DMS114 treated with DMSO at 0.1 percent for 48 hours (cell line): Measurements from ENCODE around the gene KIF9.
"Not testable (repeated sequence)": the region's sequence is repeated elsewhere in the genome, so short reads cannot be mapped to it uniquely, and the experiment has no call there.

Experiments
- DNase-seq: peaks from one replicate; lab custom pipeline; 2025; ENCODE audit not compliant: unreplicated experiment; lab: John Stamatoyannopoulos, UW

The KIF9 gene

GRCh38 chr3:47251689-47252088, 30.9 kb downstream of the KIF9 start:
- DNase-seq: no peak

GRCh38 chr3:47251085-47251484, 31.5 kb downstream of the KIF9 start:
- DNase-seq: not testable (repeated sequence)

GRCh38 chr3:47250309-47251060, 32.1 kb downstream of the KIF9 start:
- DNase-seq: peak; percentile 4

- no peak for DNase-seq
Observed at GRCh38 chr3:47247131-47248064, 35.2 kb downstream of the KIF9 start.

GRCh38 chr3:47245271-47245670, 37.3 kb downstream of the KIF9 start:
- no peak for DNase-seq

- DNase-seq: no peak
Observed at GRCh38 chr3:47244531-47245100, 38.0 kb downstream of the KIF9 start.

GRCh38 chr3:47243419-47244147, 39.0 kb downstream of the KIF9 start:
- DNase-seq: no peak

- no peak for DNase-seq
Observed at GRCh38 chr3:47239929-47240328, 42.7 kb downstream of the KIF9 start.

GRCh38 chr3:47238017-47238416, 44.6 kb downstream of the KIF9 start:
- no peak for DNase-seq

- DNase-seq: no peak
Observed at GRCh38 chr3:47228088-47228487, 54.5 kb downstream of the KIF9 start.

GRCh38 chr3:47227678-47228077, 54.9 kb downstream of the KIF9 start:
- no peak for DNase-seq

GRCh38 chr3:47225310-47225906, 57.2 kb downstream of the KIF9 start:
- no peak for DNase-seq

GRCh38 chr3:47223755-47224154, 58.8 kb downstream of the KIF9 start:
- no peak for DNase-seq

- no peak for DNase-seq
Observed at GRCh38 chr3:47221798-47222197, 60.8 kb downstream of the KIF9 start.

GRCh38 chr3:47210863-47211405, 71.7 kb downstream of the KIF9 start:
- no peak for DNase-seq

- not testable (repeated sequence) for DNase-seq
Observed at GRCh38 chr3:47206022-47206421, 76.6 kb downstream of the KIF9 start.

GRCh38 chr3:47204875-47205274, 77.7 kb downstream of the KIF9 start:
- no peak for DNase-seq

GRCh38 chr3:47202542-47202941, 80.1 kb downstream of the KIF9 start:
- no peak for DNase-seq

- DNase-seq: no peak
Observed at GRCh38 chr3:47197287-47197686, 85.3 kb downstream of the KIF9 start.

GRCh38 chr3:47194994-47195393, 87.6 kb downstream of the KIF9 start:
- DNase-seq: no peak
